ENCODE results near the gene CNOT3. TPM values are rescaled to one million over a fixed set of nuclear protein-coding genes. Genes with fewer than 3 reads are reported as not detected.

Gene CNOT3
- total RNA-seq, 1 donor from 2014 or later: 53.2 TPM

DNA sequence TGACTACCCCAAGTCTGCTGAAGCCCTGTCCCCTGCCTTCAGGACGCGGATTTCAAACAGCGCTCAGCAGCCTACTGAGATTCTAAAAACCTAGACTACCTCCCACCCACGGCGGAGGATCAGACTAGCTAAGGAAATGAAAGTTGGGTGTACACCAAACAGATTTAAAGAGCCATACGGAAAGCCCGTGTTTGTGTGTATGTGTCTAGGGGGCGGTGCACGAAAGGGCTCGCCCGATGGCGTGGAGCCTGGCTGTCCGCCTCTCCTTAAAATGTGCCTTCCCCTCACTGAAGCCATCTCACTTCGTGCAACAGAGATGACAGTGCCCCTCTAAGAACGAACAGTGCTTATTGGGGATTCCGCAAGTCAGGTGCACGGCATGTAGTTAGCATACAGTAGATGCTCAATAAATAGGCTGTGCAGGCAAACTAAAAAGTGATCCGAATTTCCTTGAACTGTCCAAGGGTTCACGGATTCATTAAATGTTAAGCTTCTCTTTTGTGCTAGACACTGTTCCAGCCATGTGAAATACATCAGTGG lies 21.3 kb downstream of the CNOT3 start:
- Mint-ChIP-seq H3K9me3 (no peaks in the 10 kb centered on the region), H3K27me3 (peaks cover 2% of the 10 kb centered on the region), H3K27ac (peak overlapping the region; percentile 99), H3K4me1 (peaks cover 46% of the 10 kb centered on the region), H3K4me3 (peak overlapping the region; percentile 100), H3K36me3 (ENCODE audit: low read depth) (peaks cover 46% of the 10 kb centered on the region)
- intact Hi-C loops (cut with micrococcal nuclease): loop anchor here (1.0 to 2.0 kb wide), 4 partner anchors 22 to 56 kb away; partner anchors contain the start of genes CNOT3, NDUFA3, PRPF31 and TFPT
- no peak for ATAC-seq (ENCODE audit: low read depth)
- POLR2A ChIA-PET: interaction anchor here (0.6 to 4.7 kb wide), 16 partner anchors 15 to 1004 kb away, joined by 3 to 69 read pairs (median 5); partner anchors contain the start of genes CNOT3, LENG8, MBOAT7 and NDUFA3
- TF ChIP-seq, protein P1, sequence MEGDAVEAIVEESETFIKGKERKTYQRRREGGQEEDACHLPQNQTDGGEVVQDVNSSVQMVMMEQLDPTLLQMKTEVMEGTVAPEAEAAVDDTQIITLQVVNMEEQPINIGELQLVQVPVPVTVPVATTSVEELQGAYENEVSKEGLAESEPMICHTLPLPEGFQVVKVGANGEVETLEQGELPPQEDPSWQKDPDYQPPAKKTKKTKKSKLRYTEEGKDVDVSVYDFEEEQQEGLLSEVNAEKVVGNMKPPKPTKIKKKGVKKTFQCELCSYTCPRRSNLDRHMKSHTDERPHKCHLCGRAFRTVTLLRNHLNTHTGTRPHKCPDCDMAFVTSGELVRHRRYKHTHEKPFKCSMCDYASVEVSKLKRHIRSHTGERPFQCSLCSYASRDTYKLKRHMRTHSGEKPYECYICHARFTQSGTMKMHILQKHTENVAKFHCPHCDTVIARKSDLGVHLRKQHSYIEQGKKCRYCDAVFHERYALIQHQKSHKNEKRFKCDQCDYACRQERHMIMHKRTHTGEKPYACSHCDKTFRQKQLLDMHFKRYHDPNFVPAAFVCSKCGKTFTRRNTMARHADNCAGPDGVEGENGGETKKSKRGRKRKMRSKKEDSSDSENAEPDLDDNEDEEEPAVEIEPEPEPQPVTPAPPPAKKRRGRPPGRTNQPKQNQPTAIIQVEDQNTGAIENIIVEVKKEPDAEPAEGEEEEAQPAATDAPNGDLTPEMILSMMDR (IDR thresholded peaks at IDR 0.05): no peak
- CTCF ChIA-PET: interaction anchor here (0.8 to 1.5 kb wide), 7 partner anchors 9 to 232 kb away, joined by 3 to 4 read pairs (median 3); no protein-coding TSS in a partner anchor
- DNase-seq: no peak

DNA sequence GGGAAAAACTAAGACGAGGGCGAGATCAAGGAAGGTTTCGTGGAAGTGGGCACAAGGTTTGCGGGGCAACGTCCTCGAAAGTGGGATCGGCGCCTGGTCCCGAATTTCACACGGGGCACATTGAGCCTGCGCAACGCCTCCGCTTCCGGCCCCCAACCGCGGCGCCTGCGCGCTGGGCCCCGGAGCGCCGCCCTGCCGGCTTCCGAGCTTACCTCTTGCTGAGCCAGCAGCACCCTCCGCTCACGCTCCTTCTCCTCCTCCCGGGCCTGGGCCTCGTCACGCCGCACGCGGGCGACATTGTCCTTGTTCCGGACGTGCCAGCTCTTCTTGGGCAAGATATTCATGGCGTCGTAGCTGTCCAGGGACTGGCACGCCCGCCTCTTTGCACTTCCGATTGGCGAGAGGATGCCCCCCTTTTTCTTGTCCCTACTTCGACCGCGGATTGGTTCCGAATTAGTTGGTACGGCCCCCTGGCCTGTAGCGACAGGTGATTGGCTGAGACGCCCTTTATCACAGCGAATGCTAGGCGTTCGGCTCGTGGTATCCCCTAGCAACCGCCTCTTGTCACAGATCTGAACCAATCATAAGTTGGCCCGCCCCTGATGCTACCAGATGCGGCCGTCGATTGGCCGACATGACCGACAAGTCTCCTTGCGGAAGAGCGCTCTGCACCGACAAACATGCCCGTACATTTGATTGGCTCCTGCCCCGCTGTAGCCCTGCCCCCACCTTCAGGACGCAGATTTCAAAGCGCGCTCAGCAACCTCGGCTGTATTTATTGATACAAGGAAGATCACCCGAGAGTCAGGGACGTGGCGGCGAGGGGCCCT lies 22.0 kb downstream of the CNOT3 start, which contains the start of gene LENG1:
TSS of gene LENG1 (minus strand) at position 370 of the 830 bp plus-strand sequence. CDS start at position 344, 26 bp downstream.
- H3K4me3 Mint-ChIP-seq: peak within 1 kb of the TSS; percentile 100
- CTCF ChIA-PET: interaction anchor here (0.8 to 1.5 kb wide), 7 partner anchors 9 to 231 kb away, joined by 3 to 4 read pairs (median 3); no protein-coding TSS in a partner anchor
- peaks cover 51% of the 10 kb centered on the region for H3K4me1 Mint-ChIP-seq
- ATAC-seq (ENCODE audit: low read depth) (peak; percentile 85), DNase-seq (peak; percentile 84)
- peak within 1 kb of the TSS; percentile 99 for H3K27ac Mint-ChIP-seq
- POLR2A ChIA-PET: interaction anchor here (0.6 to 4.7 kb wide), 16 partner anchors 16 to 1005 kb away, joined by 3 to 69 read pairs (median 5); partner anchors contain the start of genes CNOT3, LENG8, MBOAT7 and NDUFA3
- H3K27me3 Mint-ChIP-seq: peaks cover 8% of the 10 kb centered on the region
- intact Hi-C loops (cut with micrococcal nuclease): loop anchor here (1.0 to 10.0 kb wide), 6 partner anchors 22 to 290 kb away; partner anchors contain the start of genes CNOT3, LENG8, NDUFA3 and PRPF31
- H3K36me3 Mint-ChIP-seq (ENCODE audit: low read depth): peaks cover 39% of the 10 kb centered on the region
- TF ChIP-seq, protein P1 (IDR thresholded peaks at IDR 0.05): no peak
- no peaks in the 10 kb centered on the region for H3K9me3 Mint-ChIP-seq

GRCh38 chr19:54160182-54160811 lies 22.7 kb downstream of the CNOT3 start:
- ChIA-PET CTCF (interaction anchor here (1.0 to 1.5 kb wide), 4 partner anchors 9 to 231 kb away, joined by 3 to 4 read pairs (median 4); no protein-coding TSS in a partner anchor), POLR2A (interaction anchor here (0.7 to 4.7 kb wide), 9 partner anchors 22 to 288 kb away, joined by 4 to 69 read pairs (median 7); partner anchors contain the start of genes CNOT3, LENG8, MBOAT7 and NDUFA3)
- Mint-ChIP-seq H3K4me3 (peak overlapping the region; percentile 100), H3K27me3 (peaks cover 10% of the 10 kb centered on the region), H3K27ac (peak overlapping the region; percentile 99), H3K9me3 (no peaks in the 10 kb centered on the region), H3K4me1 (peaks cover 56% of the 10 kb centered on the region), H3K36me3 (ENCODE audit: low read depth) (peaks cover 33% of the 10 kb centered on the region)
- DNase-seq: no peak
- ATAC-seq (ENCODE audit: low read depth): no peak
- TF ChIP-seq, protein P1 (IDR thresholded peaks at IDR 0.05): no peak
- intact Hi-C loops (cut with micrococcal nuclease): loop anchor here (1.0 to 10.0 kb wide), 2 partner anchors 135 to 289 kb away; partner anchors contain the start of gene LENG8

DNA sequence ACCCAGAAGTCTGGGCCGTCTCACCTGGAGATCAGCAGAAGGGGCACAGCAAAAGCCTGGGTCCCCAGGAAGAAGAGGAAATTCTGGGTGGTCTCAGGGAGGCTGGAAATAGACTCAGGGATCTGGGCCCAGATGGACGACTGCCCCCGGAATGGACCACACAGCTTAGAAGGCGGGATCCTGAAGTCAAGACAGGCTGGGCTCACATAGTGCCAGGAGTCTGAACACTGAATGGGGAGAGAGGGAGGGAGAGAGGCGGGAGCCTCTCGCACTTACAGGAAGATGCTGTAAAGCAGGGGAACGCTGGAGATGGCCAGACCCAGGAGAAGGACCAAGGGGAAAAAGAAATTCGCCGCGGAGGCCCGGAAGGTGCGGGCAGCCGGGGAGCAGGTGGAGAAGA lies 23.3 kb downstream of the CNOT3 start:
- POLR2A ChIA-PET: interaction anchor here (0.7 to 3.8 kb wide), 3 partner anchors 24 to 40 kb away, joined by 7 to 55 read pairs (median 19); partner anchors contain the start of genes MBOAT7, RPS9 and TSEN34
- TF ChIP-seq, protein P1 (IDR thresholded peaks at IDR 0.05): no peak
- ATAC-seq (ENCODE audit: low read depth): no peak
- Mint-ChIP-seq H3K4me1 (peaks cover 56% of the 10 kb centered on the region), H3K4me3 (peak overlapping the region; percentile 100), H3K27me3 (peaks cover 14% of the 10 kb centered on the region), H3K36me3 (ENCODE audit: low read depth) (peaks cover 31% of the 10 kb centered on the region), H3K9me3 (no peaks in the 10 kb centered on the region), H3K27ac (peak overlapping the region; percentile 99)
- intact Hi-C loops (cut with micrococcal nuclease): loop anchor here (1.0 to 10.0 kb wide), 2 partner anchors 134 to 288 kb away; partner anchors contain the start of gene LENG8
- DNase-seq: no peak
- CTCF ChIA-PET: no interaction called here
